Measurements from ENCODE around the gene SH2B2.

GRCh38 chr7:102284399-102284798 lies 2.3 kb upstream of the SH2B2 start:
- no peak for TF ChIP-seq CTCF (conservative IDR thresholded peaks at IDR 0.05; ENCODE audit: low read depth, low read length)
- no peak for TF ChIP-seq EZH2 (IDR thresholded peaks at IDR 0.05; ENCODE audit: low read length, unreplicated experiment)

All from PC-3 (cell line).